ENCODE results near the gene INPP5E.

DNA sequence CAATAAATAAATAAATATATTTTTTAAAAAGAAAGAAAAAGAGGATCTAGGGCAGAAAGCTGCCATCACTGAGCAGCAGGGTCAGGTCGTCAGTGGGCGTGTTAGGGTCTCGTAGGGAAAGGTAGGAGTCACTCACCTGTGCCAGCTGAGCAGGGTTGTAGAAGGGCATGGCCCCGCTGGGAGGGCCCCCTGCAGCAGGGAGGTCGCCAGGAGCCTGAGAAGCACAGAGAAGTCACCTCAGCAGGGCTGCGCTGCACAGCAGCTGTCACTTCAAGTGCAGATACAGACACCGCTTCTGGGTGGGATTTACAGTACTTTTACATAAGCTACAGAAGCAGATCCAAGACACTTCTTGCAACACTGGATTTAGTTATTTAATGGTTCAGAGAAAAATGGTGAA, 4.0 kb upstream of the INPP5E start:
- TF ChIP-seq, protein P1, sequence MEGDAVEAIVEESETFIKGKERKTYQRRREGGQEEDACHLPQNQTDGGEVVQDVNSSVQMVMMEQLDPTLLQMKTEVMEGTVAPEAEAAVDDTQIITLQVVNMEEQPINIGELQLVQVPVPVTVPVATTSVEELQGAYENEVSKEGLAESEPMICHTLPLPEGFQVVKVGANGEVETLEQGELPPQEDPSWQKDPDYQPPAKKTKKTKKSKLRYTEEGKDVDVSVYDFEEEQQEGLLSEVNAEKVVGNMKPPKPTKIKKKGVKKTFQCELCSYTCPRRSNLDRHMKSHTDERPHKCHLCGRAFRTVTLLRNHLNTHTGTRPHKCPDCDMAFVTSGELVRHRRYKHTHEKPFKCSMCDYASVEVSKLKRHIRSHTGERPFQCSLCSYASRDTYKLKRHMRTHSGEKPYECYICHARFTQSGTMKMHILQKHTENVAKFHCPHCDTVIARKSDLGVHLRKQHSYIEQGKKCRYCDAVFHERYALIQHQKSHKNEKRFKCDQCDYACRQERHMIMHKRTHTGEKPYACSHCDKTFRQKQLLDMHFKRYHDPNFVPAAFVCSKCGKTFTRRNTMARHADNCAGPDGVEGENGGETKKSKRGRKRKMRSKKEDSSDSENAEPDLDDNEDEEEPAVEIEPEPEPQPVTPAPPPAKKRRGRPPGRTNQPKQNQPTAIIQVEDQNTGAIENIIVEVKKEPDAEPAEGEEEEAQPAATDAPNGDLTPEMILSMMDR (conservative IDR thresholded peaks at IDR 0.05 in 1 of 2, IDR thresholded peaks at IDR 0.05 in 1 of 2; ENCODE audit: low read depth in 1 of 2, low read length in 2 of 2): no peak
- no peak for TF ChIP-seq EZH2 (IDR thresholded peaks at IDR 0.05; ENCODE audit: low read length, missing control alignments)
